SHP77 (cell line): Measurements from ENCODE around the gene DIDO1.

ENCODE experiments used
- DNase-seq, 2 experiments: peaks; one replicate each; lab custom pipeline; 2025; lab: John Stamatoyannopoulos, UW

Gene DIDO1

DNA sequence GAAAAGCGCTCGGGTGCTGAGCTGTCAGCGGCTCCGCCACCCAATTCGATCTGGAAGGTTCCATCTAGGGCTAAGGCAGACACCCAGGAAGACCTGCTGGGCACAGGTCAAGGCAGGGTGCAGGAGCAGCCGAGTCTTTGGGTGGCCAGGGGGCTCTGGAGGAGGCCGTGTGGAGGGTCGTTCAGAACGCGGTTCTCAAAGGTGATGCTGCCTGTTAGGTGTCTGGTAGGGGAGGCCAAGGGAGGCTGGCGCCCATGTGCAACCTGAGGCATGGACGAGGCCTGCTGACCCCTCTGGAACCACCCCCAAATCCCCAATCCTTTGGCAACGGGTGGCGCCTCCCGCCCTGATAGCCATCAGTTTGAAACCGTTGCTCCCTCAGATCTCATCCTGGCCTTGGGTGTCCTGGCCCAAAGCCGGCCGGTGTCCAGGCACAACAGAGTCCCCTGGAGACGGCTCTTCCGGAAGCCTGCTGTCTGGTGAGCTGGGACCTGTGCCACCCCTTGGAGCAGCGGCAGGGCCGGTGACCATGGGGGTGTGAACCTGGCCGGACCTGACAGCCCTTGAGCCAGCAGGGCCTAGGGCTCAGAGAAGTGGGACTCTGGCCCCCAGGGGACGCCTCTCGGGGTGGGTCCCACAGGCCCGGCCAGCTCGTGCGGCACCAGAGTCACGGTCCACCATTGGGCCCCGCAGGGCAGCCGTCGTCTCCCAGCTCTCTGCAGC is 36.7 kb upstream of the DIDO1 start:
- no peak for DNase-seq

- DNase-seq: no peak
Measured at GRCh38 chr20:62962221-62962879, 36.0 kb upstream of the DIDO1 start.

- no peak for DNase-seq
Measured at GRCh38 chr20:62961799-62962198, 35.5 kb upstream of the DIDO1 start.

DNA sequence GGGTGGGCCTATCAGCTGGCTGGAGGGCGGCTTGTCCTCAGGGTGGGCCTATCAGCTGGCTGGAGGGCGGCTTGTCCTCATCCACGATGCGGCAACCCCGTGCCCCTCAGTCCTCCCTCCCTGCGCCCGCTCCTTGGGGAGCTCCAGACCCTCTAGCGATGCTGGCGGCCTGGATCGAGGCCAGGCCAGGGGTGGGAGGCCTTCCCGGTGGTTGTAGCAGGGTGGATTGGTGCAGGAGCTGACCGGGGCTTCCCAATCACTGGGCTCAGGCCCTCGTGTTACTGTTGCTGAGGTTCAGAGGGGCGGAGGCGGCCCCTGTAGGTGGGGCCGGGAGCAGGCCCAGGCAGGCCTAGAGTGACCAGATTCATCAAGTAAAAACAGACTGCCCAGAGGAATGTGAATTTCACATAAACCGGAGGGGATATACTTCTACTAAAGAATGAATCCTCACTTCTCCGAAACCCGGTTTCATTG is 35.0 kb upstream of the DIDO1 start:
- peak; percentile 84 to 93 for DNase-seq

DNA sequence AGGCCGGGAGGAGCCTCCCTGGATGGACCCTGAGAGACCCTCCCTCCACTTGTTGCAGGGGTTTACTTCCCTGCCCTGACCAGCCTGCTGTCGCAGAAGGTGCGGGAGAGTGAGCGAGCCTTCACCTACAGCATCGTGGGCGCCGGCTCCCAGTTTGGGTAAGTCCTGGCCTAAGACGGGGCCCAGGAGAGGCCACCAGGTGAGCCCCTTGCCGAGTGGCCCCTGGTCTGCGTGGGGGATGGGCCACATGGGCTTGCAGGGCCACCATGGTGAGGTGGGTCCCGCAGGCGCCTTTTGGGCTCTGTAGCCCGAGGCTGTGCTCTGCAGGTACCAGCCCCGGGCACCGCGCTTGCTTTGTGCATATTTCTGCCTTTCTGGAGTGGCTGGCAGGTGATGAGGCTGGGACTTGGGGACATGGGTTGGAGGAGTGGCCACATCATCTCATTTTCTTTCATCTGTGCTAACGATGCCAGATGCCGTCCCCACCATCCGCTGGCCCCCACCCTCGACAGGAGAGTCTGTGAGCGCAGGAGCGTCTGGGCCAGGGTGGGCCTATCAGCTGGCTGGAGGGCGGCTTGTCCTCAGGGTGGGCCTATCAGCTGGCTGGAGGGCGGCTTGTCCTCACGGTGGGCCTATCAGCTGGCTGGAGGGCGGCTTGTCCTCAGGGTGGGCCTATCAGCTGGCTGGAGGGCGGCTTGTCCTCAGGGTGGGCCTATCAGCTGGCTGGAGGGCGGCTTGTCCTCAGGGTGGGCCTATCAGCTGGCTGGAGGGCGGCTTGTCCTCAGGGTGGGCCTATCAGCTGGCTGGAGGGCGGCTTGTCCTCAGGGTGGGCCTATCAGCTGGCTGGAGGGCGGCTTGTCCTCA is 34.4 kb upstream of the DIDO1 start:
- DNase-seq: peak; percentile 94 to 97

DNA sequence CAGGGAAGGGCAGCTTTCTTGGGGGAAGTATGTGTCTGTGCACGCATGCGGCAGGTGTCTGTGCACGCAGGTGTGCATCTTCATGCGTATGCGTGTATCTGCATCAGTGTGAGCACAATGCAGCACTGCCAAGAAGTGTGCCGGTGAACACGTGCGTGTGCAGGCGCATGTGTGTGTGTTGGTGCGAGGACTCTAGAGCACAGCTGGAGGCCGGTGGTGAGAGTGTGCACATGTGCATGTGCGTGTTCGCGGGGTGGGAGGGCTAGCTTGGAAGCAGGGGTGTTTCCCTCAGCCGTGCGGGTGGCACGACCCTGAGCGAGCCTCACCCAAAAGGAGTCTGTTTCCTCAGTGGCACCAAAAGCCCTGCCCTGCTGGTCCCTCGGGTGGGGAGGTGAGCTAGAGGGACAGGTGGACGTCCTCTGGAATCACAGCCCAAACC is 33.7 kb upstream of the DIDO1 start:
- DNase-seq: no peak

DNA sequence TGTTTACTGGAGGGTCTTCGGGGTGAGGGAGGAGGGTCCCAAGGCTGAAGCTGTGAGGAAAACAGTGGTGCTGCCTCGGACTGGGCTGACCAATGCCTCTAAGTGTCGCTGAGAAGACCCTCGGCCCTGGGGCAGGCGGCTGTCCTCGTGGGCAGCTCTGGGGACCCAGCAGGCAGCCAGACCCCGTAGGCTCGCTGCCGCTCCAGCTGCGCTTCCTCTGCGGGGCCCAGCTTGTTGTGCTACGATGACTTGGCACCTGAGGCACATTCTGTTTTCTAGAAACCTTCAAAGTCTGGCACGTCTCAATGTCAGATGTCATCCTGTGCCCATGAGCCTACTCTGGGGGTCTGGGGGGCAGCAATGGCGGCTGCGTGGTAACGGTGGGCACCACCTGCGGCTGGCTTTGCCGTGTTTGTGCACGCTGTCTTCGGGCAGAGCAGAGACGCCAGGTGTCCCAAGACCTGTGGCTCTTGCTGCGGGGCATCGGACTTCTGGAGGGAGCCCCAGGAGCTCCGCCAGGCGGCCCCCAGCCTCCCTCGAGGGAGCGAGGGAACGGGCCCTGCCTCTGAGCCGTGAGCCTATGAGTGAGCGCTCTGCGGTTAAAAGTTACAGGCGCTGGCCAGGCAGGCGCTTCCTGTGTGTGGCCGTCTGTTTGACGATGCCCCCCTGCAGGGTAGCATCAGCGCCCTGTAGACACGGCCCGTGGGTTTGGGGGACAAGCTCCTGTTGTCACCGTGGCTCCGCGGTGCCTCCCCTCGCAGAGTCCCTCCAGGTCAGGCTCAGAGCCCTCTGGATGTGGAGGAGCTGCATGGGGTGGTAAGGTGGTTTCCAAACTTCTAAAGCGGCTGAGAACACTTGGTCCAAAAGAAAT is 33.0 kb upstream of the DIDO1 start:
- DNase-seq: no peak

- no peak for DNase-seq
Measured at GRCh38 chr20:62958388-62959100, 32.2 kb upstream of the DIDO1 start.

DNA sequence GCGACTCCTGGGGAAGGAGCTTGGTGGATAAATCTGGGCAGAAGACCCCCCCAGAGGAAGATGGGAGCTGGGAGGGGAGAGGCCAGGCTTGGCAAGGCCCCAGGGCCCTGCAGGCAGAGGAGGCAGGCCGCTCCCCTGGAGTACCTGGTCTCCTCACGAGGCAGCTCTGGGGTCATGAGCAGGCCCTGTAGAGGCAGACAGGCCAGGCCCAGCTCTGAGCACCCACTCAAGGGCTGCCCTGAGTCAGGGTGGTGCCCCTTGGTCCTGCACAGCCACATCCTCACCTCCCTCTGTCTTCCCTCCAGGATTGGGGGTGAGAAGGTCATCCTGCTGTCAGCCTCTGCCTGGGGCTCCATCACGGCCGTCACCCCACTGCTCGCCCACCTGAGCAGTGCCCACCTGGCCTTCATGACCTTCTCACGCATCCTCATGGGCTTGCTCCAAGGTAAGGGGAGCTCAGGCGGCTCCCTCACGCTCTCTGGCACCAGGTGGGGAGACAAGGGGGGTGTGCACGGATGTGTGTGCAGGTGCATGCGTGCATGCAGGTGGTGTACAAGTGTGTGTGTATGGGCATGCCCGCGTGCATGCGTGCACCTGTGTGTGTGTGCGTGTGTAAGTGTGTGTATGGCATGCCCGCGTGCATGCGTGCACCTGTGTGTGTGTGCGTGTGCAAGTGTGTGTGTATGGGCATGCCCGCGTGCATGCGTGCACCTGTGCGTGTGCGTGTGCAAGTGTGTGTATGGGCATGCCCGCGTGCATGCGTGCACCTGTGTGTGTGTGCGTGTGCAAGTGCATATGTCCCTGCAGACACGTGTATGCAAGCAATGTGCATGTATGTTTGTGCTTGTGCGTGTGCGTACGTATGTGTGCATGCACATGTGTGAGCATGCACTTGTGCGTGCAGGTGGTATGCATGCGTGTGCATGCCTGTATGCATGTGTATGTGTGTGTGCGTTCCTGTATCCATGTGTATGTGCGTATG is 31.1 kb upstream of the DIDO1 start:
- no peak for DNase-seq

DNA sequence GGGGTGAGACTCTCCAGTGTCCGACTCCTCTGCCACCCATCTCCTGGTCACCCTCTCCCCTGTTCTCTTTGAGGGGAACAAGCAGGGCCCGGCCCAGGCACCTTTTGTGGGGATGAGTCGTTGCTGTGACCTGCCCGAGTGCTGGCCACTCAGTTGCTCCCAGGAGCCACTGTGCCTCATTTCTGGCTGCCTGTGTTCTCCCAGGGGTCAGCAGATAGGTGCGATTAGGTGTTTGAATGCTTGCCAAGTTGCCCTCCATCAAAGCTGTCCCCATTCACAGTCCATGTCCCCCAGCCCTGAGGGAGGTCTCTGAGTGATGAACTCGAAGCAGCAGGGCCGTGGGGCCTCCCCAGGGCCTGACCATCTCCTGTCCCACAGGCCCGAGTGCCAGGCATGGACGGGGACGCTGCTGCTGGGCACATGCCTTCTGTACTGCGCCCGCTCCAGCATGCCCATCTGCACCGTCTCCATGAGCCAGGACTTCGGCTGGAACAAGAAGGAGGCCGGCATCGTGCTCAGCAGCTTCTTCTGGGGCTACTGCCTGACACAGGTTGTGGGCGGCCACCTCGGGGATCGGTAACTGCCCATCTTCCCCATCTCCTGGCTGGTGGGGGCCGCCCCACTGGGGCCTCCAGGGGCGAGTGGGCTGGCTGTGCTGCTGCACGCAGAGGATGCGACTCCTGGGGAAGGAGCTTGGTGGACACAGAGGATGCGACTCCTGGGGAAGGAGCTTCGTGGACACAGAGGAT is 30.3 kb upstream of the DIDO1 start:
- no peak for DNase-seq

- DNase-seq: no peak
Measured at GRCh38 chr20:62955519-62956386, 29.4 kb upstream of the DIDO1 start.

DNA sequence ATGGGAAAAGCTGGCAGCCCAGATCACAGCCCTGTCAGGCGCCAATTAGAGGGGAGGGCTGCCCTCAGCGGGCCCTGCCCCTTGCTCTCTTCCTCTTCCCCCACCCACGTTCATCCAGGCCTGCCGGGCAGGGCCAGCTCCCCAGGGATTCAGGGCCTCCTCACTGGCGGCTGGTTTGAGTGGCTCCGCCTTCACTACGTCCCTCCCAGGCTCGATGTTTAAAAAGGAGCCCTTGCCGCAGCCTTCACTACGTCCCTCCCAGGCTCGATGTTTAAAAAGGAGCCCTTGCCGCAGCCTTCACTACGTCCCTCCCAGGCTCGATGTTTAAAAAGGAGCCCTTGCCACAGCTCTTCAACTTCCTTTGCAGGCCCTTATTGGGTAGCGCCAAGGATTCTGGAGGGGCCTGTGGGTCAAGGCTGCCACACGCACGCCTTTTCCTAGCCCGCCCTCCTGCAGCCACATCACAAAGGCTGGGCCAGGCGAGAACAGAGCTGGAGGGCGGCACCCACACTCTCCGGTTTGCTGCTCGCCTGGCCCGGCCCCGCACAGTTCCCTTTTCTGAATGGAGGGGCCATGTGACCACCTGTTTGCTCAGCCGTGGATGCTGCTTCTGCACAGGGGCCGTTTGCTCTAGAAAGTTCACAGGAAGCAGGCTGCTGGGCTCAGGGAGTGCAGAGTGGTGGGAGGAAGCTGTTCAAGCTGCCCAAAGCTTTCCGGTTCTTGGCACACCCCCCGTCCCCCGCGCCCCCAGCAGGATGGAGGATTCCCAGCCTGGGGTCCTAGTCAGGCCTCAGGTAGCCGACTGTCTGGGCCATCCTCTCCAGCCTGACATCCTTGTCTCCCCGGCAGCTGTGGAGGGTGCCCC is 27.8 kb upstream of the DIDO1 start:
- DNase-seq: peak; percentile 77 to 85

- DNase-seq: no peak
Measured at GRCh38 chr20:62952968-62953838, 26.9 kb upstream of the DIDO1 start.

DNA sequence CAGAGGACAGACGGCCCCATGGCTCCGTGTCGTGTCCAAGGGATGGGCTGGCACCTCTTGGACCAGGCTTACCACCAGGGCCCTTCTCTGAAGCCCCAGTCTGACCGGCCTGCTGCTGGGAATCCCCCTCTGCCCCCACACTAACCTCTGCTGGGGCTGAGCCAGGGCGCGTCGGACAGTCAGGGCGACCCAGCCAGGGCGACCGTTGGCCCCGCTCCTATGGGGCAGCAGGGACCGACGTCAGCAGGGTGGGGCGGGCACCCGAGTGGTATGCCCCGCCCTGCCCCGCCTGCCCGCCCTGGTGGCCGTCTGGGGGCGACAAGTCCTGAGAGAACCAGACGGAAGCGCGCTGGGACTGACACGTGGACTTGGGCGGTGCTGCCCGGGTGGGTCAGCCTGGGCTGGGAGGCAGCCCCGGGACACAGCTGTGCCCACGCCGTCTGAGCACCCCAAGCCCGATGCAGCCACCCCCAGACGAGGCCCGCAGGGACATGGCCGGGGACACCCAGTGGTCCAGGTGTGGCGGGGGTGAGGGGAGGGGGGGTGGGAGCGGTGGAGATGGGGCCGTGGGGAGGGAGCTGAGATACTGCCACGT is 26.2 kb upstream of the DIDO1 start, which contains the start of gene SLC17A9:
TSS of gene SLC17A9 (plus strand) at position 337 of the 595 bp plus-strand sequence. CDS start at position 459, 122 bp downstream.
- DNase-seq: no peak

DNA sequence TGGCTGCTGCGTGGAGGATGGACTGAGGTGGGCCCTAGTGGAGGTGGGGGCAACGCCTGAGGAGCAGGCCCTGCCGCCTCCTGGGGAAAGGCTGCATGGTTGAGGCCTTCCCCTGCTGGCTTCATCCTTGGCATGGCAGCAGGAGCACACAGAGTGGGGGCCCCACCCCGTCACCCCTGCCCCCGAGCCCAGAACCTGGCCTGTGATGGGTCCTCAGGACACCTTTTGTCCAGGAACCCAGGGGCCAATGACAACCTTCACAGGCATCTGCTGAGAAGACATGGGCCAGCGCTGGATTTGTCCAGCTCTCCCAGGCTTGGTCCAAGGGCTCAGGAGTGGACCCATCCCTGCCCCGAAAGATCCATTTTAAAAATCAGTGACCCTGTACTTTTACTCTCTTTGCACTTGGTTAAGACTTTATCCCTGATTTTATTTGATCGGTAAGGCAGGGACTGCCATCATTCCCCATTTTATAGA is 25.6 kb upstream of the DIDO1 start:
- DNase-seq: no peak
